Liver (tissue), 9 donors: ENCODE results near the gene KLHL15. TPM values are rescaled to one million over a fixed set of nuclear protein-coding genes. Genes with fewer than 3 reads are reported as not detected.

Source experiments
- DNase-seq: peaks from one replicate; pipeline ENCODE4 v3.0.0-alpha.2; 2017; ENCODE audit warnings: low spot score
- H3K27ac ChIP-seq, 2 donors: one replicate each; pipeline ENCODE4 v1.7.0; 2013; ENCODE audit warnings: inconsistent platforms in 2 of 2, low read length in 2 of 2, control low read depth in 1 of 2, low read depth in 1 of 2, mild to moderate bottlenecking in 1 of 2
- H3K27me3 ChIP-seq, 4 donors: one replicate each; pipeline versions ENCODE4 v1.6.1 to v1.7.0; 2013; ENCODE audit warnings: low read length in 3 of 4, inconsistent platforms in 1 of 4, mild to moderate bottlenecking in 1 of 4, moderate library complexity in 1 of 4; ENCODE audit not compliant: control insufficient read depth in 4 of 4, insufficient read depth in 4 of 4
- H3K36me3 ChIP-seq, 4 donors: one replicate each; pipeline versions ENCODE4 v1.6.1 to v1.7.0; 2013; ENCODE audit warnings: low read length in 3 of 4, mild to moderate bottlenecking in 3 of 4, low read depth in 1 of 4, moderate library complexity in 1 of 4; ENCODE audit not compliant: control insufficient read depth in 4 of 4, insufficient read depth in 3 of 4
- H3K4me1 ChIP-seq, 4 donors: one replicate each; pipeline versions ENCODE4 v1.6.1 to v1.7.0; 2013; ENCODE audit warnings: low read length in 3 of 4, mild to moderate bottlenecking in 3 of 4, moderate library complexity in 1 of 4; ENCODE audit not compliant: control insufficient read depth in 4 of 4, insufficient read depth in 4 of 4
- H3K4me3 ChIP-seq, 3 donors: one replicate each; pipeline versions ENCODE4 v1.6.1 to v1.7.0; 2013; ENCODE audit warnings: low read length in 3 of 3, control low read depth in 1 of 3, low read depth in 1 of 3, mild to moderate bottlenecking in 1 of 3
- H3K9ac ChIP-seq, 2 donors: one replicate each; pipeline ENCODE4 v1.7.0; 2013; ENCODE audit warnings: low read length in 2 of 2, mild to moderate bottlenecking in 2 of 2, moderate library complexity in 2 of 2, control low read depth in 1 of 2, low read depth in 1 of 2
- H3K9me3 ChIP-seq, 4 donors: one replicate each; pipeline versions ENCODE4 v1.6.1 to v1.7.0; 2013; ENCODE audit warnings: low read length in 3 of 4; ENCODE audit not compliant: control insufficient read depth in 4 of 4
- EGR1 ChIP-seq, 2 donors: IDR thresholded peaks; 2 replicates each; pipeline ENCODE4 v1.6.1; 2016 to 2018; ENCODE audit warnings: antibody characterized with exemption in 2 of 2, low read depth in 2 of 2
- FOXA1 ChIP-seq: IDR thresholded peaks from 2 replicates; pipeline ENCODE4 v1.6.1; 2016; ENCODE audit warnings: antibody characterized with exemption
- FOXA2 ChIP-seq: IDR thresholded peaks from 2 replicates; pipeline ENCODE4 v1.6.1; 2016; ENCODE audit warnings: antibody characterized with exemption
- GABPA ChIP-seq, 2 donors: IDR thresholded peaks in 1 of 2; conservative IDR thresholded peaks in 1 of 2; 2 replicates each; pipeline ENCODE4 v1.6.1; 2016; ENCODE audit warnings: antibody characterized with exemption in 2 of 2, mild to moderate bottlenecking in 1 of 2, moderate library complexity in 1 of 2
- HNF4A ChIP-seq, 2 donors: conservative IDR thresholded peaks; 2 replicates each; pipeline ENCODE4 v1.6.1; 2016; ENCODE audit warnings: antibody characterized with exemption in 2 of 2, mild to moderate bottlenecking in 2 of 2
- HNF4G ChIP-seq: IDR thresholded peaks from 2 replicates; pipeline ENCODE4 v1.6.1; 2016; ENCODE audit warnings: antibody characterized with exemption
- JUND ChIP-seq, 2 donors: IDR thresholded peaks; 2 replicates each; pipeline ENCODE4 v1.6.1; 2016; ENCODE audit warnings: antibody characterized with exemption in 2 of 2
- NR2F2 ChIP-seq: IDR thresholded peaks from 2 replicates; pipeline ENCODE4 v1.6.1; 2016; ENCODE audit warnings: antibody characterized with exemption
- RAD21 ChIP-seq, 2 donors: IDR thresholded peaks; 2 replicates each; pipeline ENCODE4 v1.6.1; 2016; ENCODE audit warnings: antibody characterized with exemption in 2 of 2, mild to moderate bottlenecking in 2 of 2
- RXRA ChIP-seq, 2 donors: IDR thresholded peaks; 2 replicates each; pipeline ENCODE4 v1.6.1; 2017 to 2018; ENCODE audit warnings: antibody characterized with exemption in 2 of 2, mild to moderate bottlenecking in 1 of 2
- SP1 ChIP-seq: IDR thresholded peaks from 2 replicates; pipeline ENCODE4 v1.6.1; 2018; ENCODE audit warnings: antibody characterized with exemption, mild to moderate bottlenecking
- TAF1 ChIP-seq: conservative IDR thresholded peaks from 2 replicates; pipeline ENCODE4 v1.6.1; 2016; ENCODE audit warnings: antibody characterized with exemption, mild to moderate bottlenecking
- YY1 ChIP-seq: IDR thresholded peaks from 2 replicates; pipeline ENCODE4 v1.6.1; 2016; ENCODE audit warnings: antibody characterized with exemption, mild to moderate bottlenecking
- WGBS: extraction: QIAGEN DNeasy Blood & Tissue Kit; methylation state at CpG from one replicate; pipeline ENCODE4 v1.1.7; 2013; 5-methylcytosine and 5-hydroxymethylcytosine counted together
- polyA plus RNA-seq, 2 donors: library from polyadenylated mRNA; stranded (reverse) in 1 of 2; unstranded in 1 of 2; fragments of 200-250 nt in 1 of 2; fragments of >200 nt in 1 of 2; fragmentation: Nextera tagmentation in 1 of 2; extraction: Ambion mirVana in 1 of 2; gene quantifications; one replicate each; pipeline versions ENCODE4 v1.2.1 to v1.2.3, GENCODE V29; 2013 to 2015
- total RNA-seq, 2 donors: library from RNA; depleted of rRNA; stranded (reverse); fragments of >200 nt; gene quantifications; one replicate each; pipeline ENCODE4 v1.2.3, GENCODE V29; 2014
- TF ChIP-seq, protein P1 (sequence below): IDR thresholded peaks from 2 replicates; pipeline ENCODE4 v1.6.1; 2016; ENCODE audit warnings: antibody characterized with exemption
- TF ChIP-seq, protein P2 (sequence below): IDR thresholded peaks from 2 replicates; pipeline ENCODE4 v1.6.1; 2016; ENCODE audit warnings: antibody characterized with exemption
- TF ChIP-seq, protein P3 (sequence below): IDR thresholded peaks from 2 replicates; pipeline ENCODE4 v1.6.1; 2016; ENCODE audit warnings: antibody characterized with exemption, mild to moderate bottlenecking
- TF ChIP-seq, protein P4 (sequence below): IDR thresholded peaks from 2 replicates; pipeline ENCODE4 v1.6.1; 2016; ENCODE audit warnings: antibody characterized with exemption
- TF ChIP-seq, protein P5 (sequence below): fragments of 150-350 bp; IDR thresholded peaks from 2 replicates; pipeline ENCODE4 v1.5.1; 2017; ENCODE audit warnings: improper control_type of control experiment, low read depth, low read length; ENCODE audit not compliant: missing input control
- donor health status: healthy.
- donor health status: healthy.
- donor health status: healthy.
- donor health status: healthy.
- donor health status: healthy.

KLHL15 gene
- total and polyA plus RNA-seq, 4 donors = 1.4 to 10.6 (median 6.1) TPM

DNA sequence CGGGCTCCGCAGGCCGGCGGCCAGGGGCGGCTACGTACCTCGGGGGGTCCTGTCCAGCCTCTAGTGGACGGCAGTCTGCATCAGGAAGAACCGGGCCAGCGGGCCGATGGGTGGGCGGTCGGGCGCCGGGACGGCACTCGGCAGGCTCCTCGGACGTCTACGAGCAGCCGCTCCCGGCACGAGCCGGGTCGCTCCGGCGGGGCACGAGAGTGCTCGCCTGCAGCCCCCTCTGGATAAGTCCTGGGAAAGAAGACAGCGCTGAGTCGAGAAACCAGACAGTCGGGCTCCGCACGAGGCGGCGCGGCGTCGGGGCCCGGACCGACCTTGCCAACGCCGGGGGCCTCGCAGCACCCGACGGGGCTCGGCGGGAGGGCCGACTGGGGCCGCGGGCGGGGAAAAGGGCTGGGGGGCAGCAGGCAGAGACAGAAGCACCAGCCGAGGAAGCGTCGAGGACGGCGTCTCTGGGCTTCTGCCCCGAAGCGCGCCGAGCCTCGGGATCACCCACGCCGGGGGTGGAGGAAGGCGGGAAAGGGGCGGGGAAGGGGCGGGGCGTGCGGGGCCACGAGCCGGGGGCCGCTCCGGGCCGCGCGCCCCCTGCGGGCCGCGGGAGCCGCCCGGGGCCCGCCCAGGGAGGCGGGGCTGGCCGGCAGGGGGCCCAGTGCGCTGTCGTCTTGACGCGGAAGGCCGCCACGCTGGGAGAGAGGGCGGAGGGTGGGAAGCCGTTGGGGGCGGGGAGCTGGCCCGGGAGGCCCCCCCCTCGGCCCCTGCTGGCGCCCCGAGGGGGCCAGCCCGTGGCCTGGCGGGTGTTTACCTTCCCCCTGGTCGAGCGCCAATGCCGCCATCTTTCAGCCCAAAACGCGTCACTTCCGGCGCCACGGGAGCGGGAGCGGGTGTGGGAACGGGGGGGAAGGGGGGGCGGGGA, 1.9 kb downstream of the KLHL15 start:
- H3K9me3 ChIP-seq = no peaks in the 10 kb centered on the region
- TF ChIP-seq RAD21 (IDR thresholded peaks at IDR 0.05) = no peak
- TF ChIP-seq, protein P1, sequence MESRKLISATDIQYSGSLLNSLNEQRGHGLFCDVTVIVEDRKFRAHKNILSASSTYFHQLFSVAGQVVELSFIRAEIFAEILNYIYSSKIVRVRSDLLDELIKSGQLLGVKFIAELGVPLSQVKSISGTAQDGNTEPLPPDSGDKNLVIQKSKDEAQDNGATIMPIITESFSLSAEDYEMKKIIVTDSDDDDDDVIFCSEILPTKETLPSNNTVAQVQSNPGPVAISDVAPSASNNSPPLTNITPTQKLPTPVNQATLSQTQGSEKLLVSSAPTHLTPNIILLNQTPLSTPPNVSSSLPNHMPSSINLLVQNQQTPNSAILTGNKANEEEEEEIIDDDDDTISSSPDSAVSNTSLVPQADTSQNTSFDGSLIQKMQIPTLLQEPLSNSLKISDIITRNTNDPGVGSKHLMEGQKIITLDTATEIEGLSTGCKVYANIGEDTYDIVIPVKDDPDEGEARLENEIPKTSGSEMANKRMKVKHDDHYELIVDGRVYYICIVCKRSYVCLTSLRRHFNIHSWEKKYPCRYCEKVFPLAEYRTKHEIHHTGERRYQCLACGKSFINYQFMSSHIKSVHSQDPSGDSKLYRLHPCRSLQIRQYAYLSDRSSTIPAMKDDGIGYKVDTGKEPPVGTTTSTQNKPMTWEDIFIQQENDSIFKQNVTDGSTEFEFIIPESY = no peak
- TF ChIP-seq, protein P2, sequence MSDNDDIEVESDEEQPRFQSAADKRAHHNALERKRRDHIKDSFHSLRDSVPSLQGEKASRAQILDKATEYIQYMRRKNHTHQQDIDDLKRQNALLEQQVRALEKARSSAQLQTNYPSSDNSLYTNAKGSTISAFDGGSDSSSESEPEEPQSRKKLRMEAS = no peak
- TF ChIP-seq, protein P3, sequence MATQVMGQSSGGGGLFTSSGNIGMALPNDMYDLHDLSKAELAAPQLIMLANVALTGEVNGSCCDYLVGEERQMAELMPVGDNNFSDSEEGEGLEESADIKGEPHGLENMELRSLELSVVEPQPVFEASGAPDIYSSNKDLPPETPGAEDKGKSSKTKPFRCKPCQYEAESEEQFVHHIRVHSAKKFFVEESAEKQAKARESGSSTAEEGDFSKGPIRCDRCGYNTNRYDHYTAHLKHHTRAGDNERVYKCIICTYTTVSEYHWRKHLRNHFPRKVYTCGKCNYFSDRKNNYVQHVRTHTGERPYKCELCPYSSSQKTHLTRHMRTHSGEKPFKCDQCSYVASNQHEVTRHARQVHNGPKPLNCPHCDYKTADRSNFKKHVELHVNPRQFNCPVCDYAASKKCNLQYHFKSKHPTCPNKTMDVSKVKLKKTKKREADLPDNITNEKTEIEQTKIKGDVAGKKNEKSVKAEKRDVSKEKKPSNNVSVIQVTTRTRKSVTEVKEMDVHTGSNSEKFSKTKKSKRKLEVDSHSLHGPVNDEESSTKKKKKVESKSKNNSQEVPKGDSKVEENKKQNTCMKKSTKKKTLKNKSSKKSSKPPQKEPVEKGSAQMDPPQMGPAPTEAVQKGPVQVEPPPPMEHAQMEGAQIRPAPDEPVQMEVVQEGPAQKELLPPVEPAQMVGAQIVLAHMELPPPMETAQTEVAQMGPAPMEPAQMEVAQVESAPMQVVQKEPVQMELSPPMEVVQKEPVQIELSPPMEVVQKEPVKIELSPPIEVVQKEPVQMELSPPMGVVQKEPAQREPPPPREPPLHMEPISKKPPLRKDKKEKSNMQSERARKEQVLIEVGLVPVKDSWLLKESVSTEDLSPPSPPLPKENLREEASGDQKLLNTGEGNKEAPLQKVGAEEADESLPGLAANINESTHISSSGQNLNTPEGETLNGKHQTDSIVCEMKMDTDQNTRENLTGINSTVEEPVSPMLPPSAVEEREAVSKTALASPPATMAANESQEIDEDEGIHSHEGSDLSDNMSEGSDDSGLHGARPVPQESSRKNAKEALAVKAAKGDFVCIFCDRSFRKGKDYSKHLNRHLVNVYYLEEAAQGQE = no peak
- no peak for TF ChIP-seq NR2F2
- no peak for TF ChIP-seq FOXA1
- TF ChIP-seq, protein P4, sequence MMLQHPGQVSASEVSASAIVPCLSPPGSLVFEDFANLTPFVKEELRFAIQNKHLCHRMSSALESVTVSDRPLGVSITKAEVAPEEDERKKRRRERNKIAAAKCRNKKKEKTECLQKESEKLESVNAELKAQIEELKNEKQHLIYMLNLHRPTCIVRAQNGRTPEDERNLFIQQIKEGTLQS = no peak
- no peak for TF ChIP-seq FOXA2
- no peak for TF ChIP-seq JUND (IDR thresholded peaks at IDR 0.05)
- peak; percentile 56 for TF ChIP-seq YY1
- no peak for TF ChIP-seq HNF4G
- TF ChIP-seq, protein P5, sequence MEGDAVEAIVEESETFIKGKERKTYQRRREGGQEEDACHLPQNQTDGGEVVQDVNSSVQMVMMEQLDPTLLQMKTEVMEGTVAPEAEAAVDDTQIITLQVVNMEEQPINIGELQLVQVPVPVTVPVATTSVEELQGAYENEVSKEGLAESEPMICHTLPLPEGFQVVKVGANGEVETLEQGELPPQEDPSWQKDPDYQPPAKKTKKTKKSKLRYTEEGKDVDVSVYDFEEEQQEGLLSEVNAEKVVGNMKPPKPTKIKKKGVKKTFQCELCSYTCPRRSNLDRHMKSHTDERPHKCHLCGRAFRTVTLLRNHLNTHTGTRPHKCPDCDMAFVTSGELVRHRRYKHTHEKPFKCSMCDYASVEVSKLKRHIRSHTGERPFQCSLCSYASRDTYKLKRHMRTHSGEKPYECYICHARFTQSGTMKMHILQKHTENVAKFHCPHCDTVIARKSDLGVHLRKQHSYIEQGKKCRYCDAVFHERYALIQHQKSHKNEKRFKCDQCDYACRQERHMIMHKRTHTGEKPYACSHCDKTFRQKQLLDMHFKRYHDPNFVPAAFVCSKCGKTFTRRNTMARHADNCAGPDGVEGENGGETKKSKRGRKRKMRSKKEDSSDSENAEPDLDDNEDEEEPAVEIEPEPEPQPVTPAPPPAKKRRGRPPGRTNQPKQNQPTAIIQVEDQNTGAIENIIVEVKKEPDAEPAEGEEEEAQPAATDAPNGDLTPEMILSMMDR = peak; percentile 29
- no peak for TF ChIP-seq HNF4A (conservative IDR thresholded peaks at IDR 0.05)
- no peak for TF ChIP-seq EGR1 (IDR thresholded peaks at IDR 0.05; ENCODE audit: low read depth in 2 of 2)
- peak; percentile 77 for TF ChIP-seq TAF1
- TF ChIP-seq RXRA (IDR thresholded peaks at IDR 0.05) = peak in 1 of 2 donors; percentile 46
- TF ChIP-seq SP1 = peak; percentile 13
- peak; percentile 38 to 67 for TF ChIP-seq GABPA (IDR thresholded peaks at IDR 0.05 in 1 of 2, conservative IDR thresholded peaks at IDR 0.05 in 1 of 2)
- peak overlapping the region; percentile 19 to 50 for H3K9ac ChIP-seq
- WGBS = under 1% methylated on average over 106 of the region's 111 CpGs
- peaks cover 0 to 2% (median 0%) of the 10 kb centered on the region in 4 donors for H3K36me3 ChIP-seq
- peak overlapping the region; percentile 96 to 97 for H3K27ac ChIP-seq
- no peaks in the 10 kb centered on the region for H3K4me1 ChIP-seq
- DNase-seq = peak; percentile 87
- H3K27me3 ChIP-seq = no peaks in the 10 kb centered on the region
- peak overlapping the region; percentile 50 to 85 (median 81) for H3K4me3 ChIP-seq
